Heart left ventricle (tissue), 13 donors: ENCODE data around the gene PRSS22.

ENCODE experiments used
- CTCF ChIP-seq, 12 donors: fragments of 200-600 bp; sonication (generic) in 4 of 12; IDR thresholded peaks; one replicate each; pipeline versions ENCODE4 v1.5.0 to v1.8.0; 2018 to 2022; ENCODE audit warnings: antibody characterized with exemption in 12 of 12, mild to moderate bottlenecking in 5 of 12
- POLR2A ChIP-seq, 2 donors: fragments of 450-650 bp; IDR thresholded peaks; one replicate each; pipeline ENCODE4 v1.6.1; 2017; ENCODE audit warnings: antibody characterized with exemption in 2 of 2, mild to moderate bottlenecking in 2 of 2, moderate library complexity in 2 of 2
- donor health status: ischemic (EF 13 %, LVEDD 7.1; RV severe dilation, severe dysfunction).
- donor health status: DM: no; HTN: yes; CAD: no.
- donor health status: DM: no; HTN: no; CAD: no.
- donor health status: ischemic (EF 25% LVEDD 6.9; RV normal size, moderate dysfunction).
- donor health status: ischemic (EF 25% LVEDD 5.7; RV mildly dilated, moderate dysfunction).
- donor health status: ischemic (EF 35%, LVEDD 5.7; RV mildly dilated, moderate dysfunction).
- donor health status: nonischemic (EF 11% LVEDD 7.7; RV severe dilation, severe dysfunction).
- donor health status: DM: yes; HTN: yes; CAD: no.
- donor health status: PGD.
- donor health status: ischemic (EF 29% LVEDD 5.4; RV normal size, mild dysfunction).
- donor health status: nonischemic (EF 23%, LVEDD 6.1; RV moderate dilation, normal function).

- TF ChIP-seq CTCF (IDR thresholded peaks at IDR 0.05) (no peak), POLR2A (IDR thresholded peaks at IDR 0.05) (no peak)
Observed at GRCh38 chr16:2819179-2819938, 38.6 kb downstream of the PRSS22 start.
